Stimulated activated CD4-positive, alpha-beta T cell treated with anti-CD3 and anti-CD28 coated beads, Interleukin-2, amount 100 ng/mL, for 48 hours (primary cell): Measurements from ENCODE around the gene SLC7A14.

Experiments used
- DNase-seq, 2 donors: peaks; one replicate each; pipeline ENCODE4 v3.0.0-alpha.2; 2020

The SLC7A14 gene

DNA sequence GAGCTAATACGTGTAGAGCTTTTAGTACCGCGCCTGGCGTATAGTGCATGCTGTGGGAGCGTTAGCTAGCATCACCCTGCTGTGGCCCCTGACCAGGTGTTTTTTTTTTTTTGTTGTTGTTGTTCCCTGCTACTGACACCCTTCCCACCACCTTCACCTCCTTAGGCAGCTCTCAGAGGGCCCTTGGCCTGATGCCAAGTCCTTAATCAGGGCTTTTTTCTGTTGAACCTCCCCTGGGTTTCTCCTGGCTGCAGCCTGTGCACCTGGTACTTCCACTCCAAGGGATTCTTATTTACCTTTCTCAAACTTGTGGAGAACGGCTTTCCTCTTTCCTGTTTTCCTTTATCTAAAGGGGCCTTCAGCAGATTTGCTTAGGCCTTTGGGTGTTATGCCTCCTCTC is 53.3 kb downstream of the SLC7A14 start:
- no peak for DNase-seq

DNA sequence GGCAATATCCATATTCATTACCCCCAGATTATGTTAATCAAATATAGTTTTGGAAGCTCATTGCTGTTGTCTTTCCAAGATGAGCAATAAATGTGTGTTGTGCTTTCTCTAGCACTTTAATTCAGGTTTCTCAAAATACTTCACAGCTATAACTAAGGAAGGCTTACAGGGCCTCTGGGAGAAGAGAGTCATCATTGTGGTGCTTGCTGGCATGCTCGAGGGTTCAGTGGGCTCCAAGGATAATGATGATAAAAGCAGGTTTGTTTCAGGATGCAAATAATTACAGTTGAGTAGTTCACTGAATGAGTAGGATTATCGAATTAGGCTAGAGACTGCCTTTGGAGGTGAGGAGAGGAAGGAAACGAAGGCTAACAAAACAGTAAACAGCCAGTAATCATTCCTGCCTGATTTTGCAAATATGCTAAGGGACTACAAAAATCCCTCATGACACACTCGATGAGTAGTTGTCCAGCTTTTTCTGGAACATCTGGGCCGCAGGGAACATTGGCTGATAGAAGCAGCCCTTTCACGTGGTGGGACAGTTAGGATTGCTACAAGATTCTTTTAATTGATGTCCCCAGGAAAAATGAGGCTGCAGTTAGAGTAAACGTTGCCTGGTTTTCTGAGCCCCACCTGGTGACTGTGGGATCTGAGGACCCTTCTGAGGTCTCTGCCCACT is 54.1 kb downstream of the SLC7A14 start:
- DNase-seq: no peak

GRCh38 chr3:170531054-170531453 is 54.8 kb downstream of the SLC7A14 start:
- DNase-seq: no peak

GRCh38 chr3:170529912-170530311 is 56.0 kb downstream of the SLC7A14 start:
- DNase-seq: no peak

DNA sequence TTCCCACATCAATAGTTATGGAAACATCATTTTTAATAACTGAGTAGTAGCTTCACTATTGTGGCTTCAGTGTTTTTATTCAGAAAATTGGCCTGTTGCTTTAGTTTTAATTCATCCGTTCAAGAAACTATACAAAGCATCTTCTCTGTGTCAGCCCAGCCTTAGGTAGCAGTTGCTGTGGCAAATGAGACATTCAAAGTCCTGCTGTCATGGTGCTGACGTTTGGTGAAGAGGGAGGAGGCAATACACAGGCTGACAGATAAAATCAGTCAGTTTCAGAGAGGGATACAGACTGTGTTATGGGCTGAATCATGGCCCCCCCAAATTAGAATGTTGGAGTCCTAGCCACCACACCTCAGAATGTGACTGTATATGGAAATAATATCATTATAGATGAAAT is 56.5 kb downstream of the SLC7A14 start:
- no peak for DNase-seq

GRCh38 chr3:170528726-170529125 is 57.1 kb downstream of the SLC7A14 start:
- no peak for DNase-seq

DNA sequence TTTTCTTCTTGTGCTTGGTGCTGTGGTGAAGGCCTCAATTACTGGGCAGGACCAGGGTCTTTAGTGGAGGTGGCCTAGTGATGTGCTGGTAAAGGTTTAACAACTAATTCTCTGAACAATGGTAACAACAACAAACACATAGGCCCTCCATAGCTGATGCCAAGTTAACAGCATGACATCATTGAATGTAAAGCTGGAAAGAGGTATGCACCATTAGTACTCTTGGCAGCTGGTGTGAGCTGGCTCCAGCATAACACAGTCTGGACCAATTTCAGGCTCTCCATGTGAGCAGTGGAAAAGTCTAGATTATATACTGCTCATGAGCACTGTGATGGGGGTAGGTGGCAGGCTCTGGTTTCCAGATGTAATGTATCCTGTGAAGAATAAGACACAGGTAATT is 61.8 kb downstream of the SLC7A14 start:
- DNase-seq: no peak

DNA sequence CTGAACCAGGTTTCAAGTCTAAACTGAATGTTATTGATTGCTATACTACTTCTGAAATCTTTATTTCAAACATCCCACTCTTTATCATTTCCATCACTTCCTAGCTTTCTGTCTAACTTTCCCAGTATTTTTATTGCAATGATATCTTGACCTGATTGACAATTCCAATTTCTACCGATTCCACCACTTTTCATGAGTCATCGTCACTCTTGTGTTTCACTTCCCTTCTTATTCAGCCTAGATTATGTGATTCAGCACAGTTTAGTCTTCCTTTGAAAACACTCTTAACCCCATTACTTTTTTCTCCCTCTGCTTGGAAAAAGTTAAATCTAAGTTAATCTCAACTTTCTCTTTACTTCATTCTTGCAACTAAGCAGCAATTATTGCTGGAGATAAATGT is 62.6 kb downstream of the SLC7A14 start:
- DNase-seq: no peak

DNA sequence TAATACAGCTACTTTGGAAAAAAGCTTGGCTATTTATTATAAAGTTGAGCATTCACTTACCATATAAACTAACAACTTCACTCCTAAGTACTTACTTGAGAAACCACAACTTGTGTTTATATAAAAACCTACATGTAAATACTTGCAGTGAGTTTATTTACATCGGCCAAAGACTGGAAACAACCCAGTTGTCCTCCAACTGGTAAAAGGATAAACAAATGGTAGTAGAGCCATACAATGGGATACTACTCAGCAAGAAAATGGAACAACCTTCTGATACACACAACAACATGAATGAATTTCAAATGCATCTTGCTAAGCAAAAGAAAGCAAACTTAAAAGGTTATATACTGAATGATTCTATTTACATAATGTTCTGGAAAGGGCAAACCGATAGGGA is 63.7 kb downstream of the SLC7A14 start:
- no peak for DNase-seq

GRCh38 chr3:170520996-170521395 is 64.9 kb downstream of the SLC7A14 start:
- no peak for DNase-seq

GRCh38 chr3:170517242-170517945 is 68.5 kb downstream of the SLC7A14 start:
- no peak for DNase-seq

GRCh38 chr3:170513642-170514041 is 72.2 kb downstream of the SLC7A14 start:
- no peak for DNase-seq

GRCh38 chr3:170511371-170511770 is 74.5 kb downstream of the SLC7A14 start:
- DNase-seq: no peak

- no peak for DNase-seq
Observed at GRCh38 chr3:170508839-170509238, 77.0 kb downstream of the SLC7A14 start.

- no peak for DNase-seq
Observed at GRCh38 chr3:170508291-170508690, 77.6 kb downstream of the SLC7A14 start.

- no peak for DNase-seq
Observed at GRCh38 chr3:170507063-170507462, 78.8 kb downstream of the SLC7A14 start.

DNA sequence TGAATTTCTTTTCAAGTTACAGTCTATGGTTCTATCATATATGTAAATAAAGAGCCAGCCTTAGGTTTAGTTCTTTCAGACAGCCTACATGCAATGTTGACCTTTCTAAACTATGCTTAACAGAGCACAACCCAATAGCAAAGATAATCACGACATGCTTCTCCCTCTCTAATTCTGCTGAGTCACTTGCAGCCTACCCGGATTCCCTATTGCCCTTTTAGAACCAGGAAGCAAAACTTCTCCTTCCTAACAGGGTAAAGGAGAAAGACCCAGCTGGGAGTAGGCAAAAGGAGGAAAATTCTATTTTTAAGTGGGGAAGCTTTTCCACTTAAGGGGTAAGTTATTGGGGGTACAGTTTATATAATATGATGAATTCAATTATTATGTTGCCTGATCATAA is 79.3 kb downstream of the SLC7A14 start:
- no peak for DNase-seq

DNA sequence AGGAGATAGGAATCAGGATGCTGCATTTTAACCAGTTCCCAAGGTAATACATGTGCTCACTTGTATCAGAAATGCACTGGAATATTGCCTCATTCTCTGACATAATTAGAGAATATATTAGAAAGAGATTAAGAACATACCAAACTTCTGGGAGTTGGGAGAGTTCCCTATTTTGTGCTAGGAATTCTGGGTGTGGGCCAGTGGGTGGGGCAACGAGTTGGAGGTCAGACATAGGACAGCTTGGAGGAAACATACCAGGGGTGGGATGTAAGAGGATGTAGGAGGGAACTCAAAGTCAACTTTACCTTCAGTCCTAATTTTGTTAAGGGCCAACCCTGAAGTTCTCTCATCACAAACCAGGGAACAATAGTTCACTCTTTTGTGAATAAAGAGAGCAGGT is 83.6 kb downstream of the SLC7A14 start:
- DNase-seq: no peak

DNA sequence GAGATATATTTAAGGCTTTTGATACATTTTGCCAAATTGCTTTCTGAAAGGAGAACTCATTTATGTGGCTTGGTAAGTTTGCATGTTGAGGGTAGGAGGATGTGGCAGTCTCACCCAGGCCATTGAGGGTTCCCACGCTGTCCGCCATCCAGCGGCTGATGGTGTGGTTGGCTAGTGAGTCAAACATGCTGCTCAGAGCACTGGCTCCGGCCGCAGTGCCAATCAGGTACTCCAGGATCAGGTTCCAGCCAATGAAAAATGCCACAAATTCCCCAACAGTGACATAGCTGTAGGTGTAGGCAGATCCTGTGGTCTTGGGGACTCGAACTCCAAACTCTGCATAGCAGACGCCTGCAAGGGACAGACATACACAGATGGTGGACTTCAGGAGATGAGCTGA is 84.9 kb downstream of the SLC7A14 start:
- no peak for DNase-seq

GRCh38 chr3:170500462-170500861 is 85.4 kb downstream of the SLC7A14 start:
- no peak for DNase-seq

GRCh38 chr3:170499562-170500156 is 86.2 kb downstream of the SLC7A14 start:
- DNase-seq: peak in 1 of 2 donors; percentile 7

GRCh38 chr3:170497207-170498095 is 88.4 kb downstream of the SLC7A14 start:
- DNase-seq: no peak

DNA sequence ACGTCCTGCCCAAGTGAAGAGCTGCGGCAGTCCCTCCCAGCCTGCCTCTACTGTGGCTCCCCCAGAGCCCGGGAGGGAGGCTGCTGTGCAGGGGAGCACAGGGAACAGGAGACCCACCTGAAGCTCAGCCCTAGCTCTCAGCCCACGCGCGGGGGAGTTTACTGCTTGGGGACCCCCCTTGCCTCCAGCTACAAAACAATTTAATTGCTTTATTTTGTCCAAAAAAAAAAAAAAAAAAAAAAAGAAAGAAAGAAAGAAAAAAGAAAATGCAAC is 89.1 kb downstream of the SLC7A14 start:
- no peak for DNase-seq
